OCI-LY3 (cell line): ENCODE data around the gene DHRS13.

ENCODE experiments used
- CTCF ChIP-seq: fragments of 200-600, 300-600 bp; sonication (generic); IDR thresholded peaks from 2 replicates; pipeline ENCODE4 v1.5.1; 2014; ENCODE audit warnings: antibody characterized with exemption, low read length, low read depth
- EZH2phosphoT487 ChIP-seq: fragments of 200-600 bp; shearing (Covaris generic); IDR thresholded peaks from 2 replicates; pipeline ENCODE4 v1.6.1; 2018; ENCODE audit warnings: antibody characterized with exemption, mixed run types, low read depth

- TF ChIP-seq CTCF, result no peak
- no peak for TF ChIP-seq EZH2phosphoT487
Measured at GRCh38 chr17:28912938-28913333, 10.1 kb upstream of the DHRS13 start.
